Measurements from ENCODE around the gene S100A6. TPM values are rescaled to one million over a fixed set of nuclear protein-coding genes. Genes with fewer than 3 reads are reported as not detected.
"Not testable (repeated sequence)": the region's sequence is repeated elsewhere in the genome, so short reads cannot be mapped to it uniquely, and the experiment has no call there.

S100A6 gene
- 100 to 1,000 TPM; 367 to 608 TPM for total RNA-seq

- ATAC-seq (ENCODE audit: insufficient number of reproducible peaks, low FRiP score, low read depth) (peak; percentile 45), DNase-seq (ENCODE audit: low spot score) (peak; percentile 48)
- Histone ChIP-seq H3K36me3 (no peaks in the 10 kb centered on the region), H3K27me3 (replicated peaks; ENCODE audit: insufficient read depth) (no peaks in the 10 kb centered on the region), H3K27ac (peak within 1 kb of the TSS; percentile 100), H3K4me1 (ENCODE audit: control insufficient read depth in 1 of 2, low read depth in 2 of 2) (peaks cover 0 to 51% of the 10 kb centered on the region in 2 donors), H3K9me3 (no peaks in the 10 kb centered on the region), H3K4me3 (peak within 1 kb of the TSS; percentile 89)
- TF ChIP-seq CTCF (IDR thresholded peaks at IDR 0.05), result peak; percentile 34
These were observed at the start of gene S100A6 for GRCh38 chr1:153535242-153536011. Gene S100A6, minus strand, starts transcription at chr1:153535991. Its CDS starts 652 bp downstream, at chr1:153535339.

GRCh38 chr1:153585006-153585405 lies 49.2 kb upstream of the S100A6 start:
- Histone ChIP-seq H3K4me1 (ENCODE audit: control insufficient read depth in 1 of 2, low read depth in 2 of 2) (no peaks in the 10 kb centered on the region), H3K27me3 (replicated peaks; ENCODE audit: insufficient read depth) (no peaks in the 10 kb centered on the region), H3K36me3 (no peaks in the 10 kb centered on the region), H3K27ac (no peak overlapping the region), H3K4me3 (no peak overlapping the region), H3K9me3 (no peaks in the 10 kb centered on the region)
- no peak for TF ChIP-seq CTCF (IDR thresholded peaks at IDR 0.05)
- ATAC-seq (ENCODE audit: insufficient number of reproducible peaks, low FRiP score, low read depth), result no peak
- no peak for DNase-seq (ENCODE audit: low spot score)

GRCh38 chr1:153583976-153584375 lies 48.2 kb upstream of the S100A6 start:
- Histone ChIP-seq H3K9me3 (no peaks in the 10 kb centered on the region), H3K36me3 (no peaks in the 10 kb centered on the region), H3K4me3 (no peak overlapping the region), H3K27me3 (replicated peaks; ENCODE audit: insufficient read depth) (no peaks in the 10 kb centered on the region), H3K27ac (no peak overlapping the region), H3K4me1 (ENCODE audit: control insufficient read depth in 1 of 2, low read depth in 2 of 2) (no peaks in the 10 kb centered on the region)
- ATAC-seq (ENCODE audit: insufficient number of reproducible peaks, low FRiP score, low read depth) (no peak), DNase-seq (ENCODE audit: low spot score) (no peak)
- no peak for TF ChIP-seq CTCF (IDR thresholded peaks at IDR 0.05)

GRCh38 chr1:153583514-153583913 lies 47.7 kb upstream of the S100A6 start:
- H3K36me3 ChIP-seq; H3K4me1 ChIP-seq (ENCODE audit: control insufficient read depth in 1 of 2, low read depth in 2 of 2); H3K9me3 ChIP-seq; H3K4me3 ChIP-seq; H3K27me3 ChIP-seq (replicated peaks; ENCODE audit: insufficient read depth); ATAC-seq (ENCODE audit: insufficient number of reproducible peaks, low FRiP score, low read depth); DNase-seq (ENCODE audit: low spot score); H3K27ac ChIP-seq: not testable (repeated sequence)

- ATAC-seq (ENCODE audit: insufficient number of reproducible peaks, low FRiP score, low read depth); DNase-seq (ENCODE audit: low spot score): not testable (repeated sequence)
These were observed 47.0 kb upstream of the S100A6 start for GRCh38 chr1:153582836-153583235.

GRCh38 chr1:153578936-153579335 lies 43.1 kb upstream of the S100A6 start:
- no peaks in the 10 kb centered on the region for H3K27me3 ChIP-seq (replicated peaks; ENCODE audit: insufficient read depth)
- H3K36me3 ChIP-seq, result no peaks in the 10 kb centered on the region
- ATAC-seq (ENCODE audit: insufficient number of reproducible peaks, low FRiP score, low read depth) (no peak), DNase-seq (ENCODE audit: low spot score) (no peak)
- H3K4me1 ChIP-seq (ENCODE audit: control insufficient read depth in 1 of 2, low read depth in 2 of 2), result peaks cover 0 to 10% of the 10 kb centered on the region in 2 donors
- H3K27ac ChIP-seq, result no peak overlapping the region
- H3K9me3 ChIP-seq, result no peaks in the 10 kb centered on the region
- H3K4me3 ChIP-seq, result no peak overlapping the region
- no peak for TF ChIP-seq CTCF (IDR thresholded peaks at IDR 0.05)

More at GRCh38 chr1:153582836-153583235, 47.0 kb upstream of the S100A6 start:
- not testable (repeated sequence) for H3K9me3 ChIP-seq; H3K36me3 ChIP-seq; H3K4me1 ChIP-seq (ENCODE audit: control insufficient read depth in 1 of 2, low read depth in 2 of 2); H3K27me3 ChIP-seq (replicated peaks; ENCODE audit: insufficient read depth); H3K4me3 ChIP-seq; H3K27ac ChIP-seq

Measured in thoracic aorta (tissue), 2 donors.